HCT116 (cell line): ENCODE data around the gene HSP90AA1.

Source experiments
- POLR2A ChIP-seq: IDR thresholded peaks from 2 replicates; pipeline ENCODE4 v1.7.0; 2011; ENCODE audit warnings: borderline replicate concordance; ENCODE audit not compliant: insufficient read depth, insufficient read length; ENCODE audit errors: extremely low read depth
- TF ChIP-seq, protein P1 (sequence below), 3 experiments: fragments of 200-600 bp in 1 of 3; sonication (generic) in 1 of 3; IDR thresholded peaks in 2 of 3; conservative IDR thresholded peaks in 1 of 3; 2 replicates each; pipeline ENCODE4 v1.5.1; 2012 to 2017; ENCODE audit warnings: low read depth in 2 of 3, low read length in 2 of 3, antibody characterized with exemption in 1 of 3, borderline replicate concordance in 1 of 3, control low read depth in 1 of 3, mild to moderate bottlenecking in 1 of 3, mixed read lengths in 1 of 3, mixed run types in 1 of 3, moderate library complexity in 1 of 3; ENCODE audit not compliant: insufficient read depth in 1 of 3

DNA sequence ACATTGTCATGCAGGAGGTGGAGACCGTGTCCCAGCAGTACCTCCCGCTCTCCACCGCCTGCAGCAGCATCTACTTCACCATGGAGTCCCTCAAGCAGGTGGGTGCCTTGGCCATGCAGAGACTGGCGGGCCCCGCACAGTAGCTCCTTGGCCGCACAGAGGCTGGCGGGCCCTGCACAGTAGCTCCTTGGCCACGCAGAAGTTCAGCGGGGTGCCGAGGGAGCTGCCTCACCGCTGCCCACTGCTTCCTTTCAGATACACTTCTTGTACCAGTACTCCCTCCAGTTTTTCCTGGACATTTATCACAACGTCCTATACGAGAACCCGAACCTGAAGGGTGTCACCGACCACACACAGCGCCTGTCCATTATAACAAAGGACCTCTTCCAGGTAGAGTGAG lies 47.7 kb downstream of the HSP90AA1 start:
- TF ChIP-seq, protein P1, sequence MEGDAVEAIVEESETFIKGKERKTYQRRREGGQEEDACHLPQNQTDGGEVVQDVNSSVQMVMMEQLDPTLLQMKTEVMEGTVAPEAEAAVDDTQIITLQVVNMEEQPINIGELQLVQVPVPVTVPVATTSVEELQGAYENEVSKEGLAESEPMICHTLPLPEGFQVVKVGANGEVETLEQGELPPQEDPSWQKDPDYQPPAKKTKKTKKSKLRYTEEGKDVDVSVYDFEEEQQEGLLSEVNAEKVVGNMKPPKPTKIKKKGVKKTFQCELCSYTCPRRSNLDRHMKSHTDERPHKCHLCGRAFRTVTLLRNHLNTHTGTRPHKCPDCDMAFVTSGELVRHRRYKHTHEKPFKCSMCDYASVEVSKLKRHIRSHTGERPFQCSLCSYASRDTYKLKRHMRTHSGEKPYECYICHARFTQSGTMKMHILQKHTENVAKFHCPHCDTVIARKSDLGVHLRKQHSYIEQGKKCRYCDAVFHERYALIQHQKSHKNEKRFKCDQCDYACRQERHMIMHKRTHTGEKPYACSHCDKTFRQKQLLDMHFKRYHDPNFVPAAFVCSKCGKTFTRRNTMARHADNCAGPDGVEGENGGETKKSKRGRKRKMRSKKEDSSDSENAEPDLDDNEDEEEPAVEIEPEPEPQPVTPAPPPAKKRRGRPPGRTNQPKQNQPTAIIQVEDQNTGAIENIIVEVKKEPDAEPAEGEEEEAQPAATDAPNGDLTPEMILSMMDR (IDR thresholded peaks at IDR 0.05 in 2 of 3, conservative IDR thresholded peaks at IDR 0.05 in 1 of 3; ENCODE audit: borderline replicate concordance in 1 of 3, insufficient read depth in 1 of 3, low read depth in 2 of 3, low read length in 2 of 3), result no peak
- TF ChIP-seq POLR2A, result no peak
